Tongue (tissue), 2 donors: ENCODE data around the gene ARHGAP24. TPM values are rescaled to one million over a fixed set of nuclear protein-coding genes. Genes with fewer than 3 reads are reported as not detected.
"Not testable (repeated sequence)": the region's sequence is repeated elsewhere in the genome, so short reads cannot be mapped to it uniquely, and the experiment has no call there.

ENCODE experiments used
- DNase-seq: peaks from one replicate; pipeline ENCODE4 v3.0.0-alpha.2; 2015
- total RNA-seq: library from RNA; depleted of rRNA; stranded (reverse); fragments of >200 nt; gene quantifications from one replicate; pipeline ENCODE4 v1.2.3, GENCODE V29; 2014

Gene ARHGAP24
- total RNA-seq, 1 donor from 2014 or later: 112 TPM

DNA sequence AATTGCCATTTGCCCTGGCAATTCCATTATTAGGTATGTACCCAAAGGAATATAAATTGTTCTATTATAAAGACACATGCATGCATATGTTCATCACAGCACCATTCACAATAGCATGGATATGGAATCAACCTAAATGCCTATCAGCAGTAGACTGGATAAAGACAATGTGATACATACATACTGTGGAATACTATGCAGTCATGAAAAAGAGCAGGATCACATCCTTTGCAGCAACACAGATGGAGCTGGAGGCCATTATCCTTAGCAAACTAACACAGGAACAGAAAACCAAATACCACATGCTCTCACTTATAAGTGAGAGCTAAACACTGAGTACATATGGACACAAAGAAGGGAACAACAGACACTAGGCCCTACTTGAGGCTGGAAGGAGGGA is 345.2 kb downstream of the ARHGAP24 start:
- DNase-seq: not testable (repeated sequence)

DNA sequence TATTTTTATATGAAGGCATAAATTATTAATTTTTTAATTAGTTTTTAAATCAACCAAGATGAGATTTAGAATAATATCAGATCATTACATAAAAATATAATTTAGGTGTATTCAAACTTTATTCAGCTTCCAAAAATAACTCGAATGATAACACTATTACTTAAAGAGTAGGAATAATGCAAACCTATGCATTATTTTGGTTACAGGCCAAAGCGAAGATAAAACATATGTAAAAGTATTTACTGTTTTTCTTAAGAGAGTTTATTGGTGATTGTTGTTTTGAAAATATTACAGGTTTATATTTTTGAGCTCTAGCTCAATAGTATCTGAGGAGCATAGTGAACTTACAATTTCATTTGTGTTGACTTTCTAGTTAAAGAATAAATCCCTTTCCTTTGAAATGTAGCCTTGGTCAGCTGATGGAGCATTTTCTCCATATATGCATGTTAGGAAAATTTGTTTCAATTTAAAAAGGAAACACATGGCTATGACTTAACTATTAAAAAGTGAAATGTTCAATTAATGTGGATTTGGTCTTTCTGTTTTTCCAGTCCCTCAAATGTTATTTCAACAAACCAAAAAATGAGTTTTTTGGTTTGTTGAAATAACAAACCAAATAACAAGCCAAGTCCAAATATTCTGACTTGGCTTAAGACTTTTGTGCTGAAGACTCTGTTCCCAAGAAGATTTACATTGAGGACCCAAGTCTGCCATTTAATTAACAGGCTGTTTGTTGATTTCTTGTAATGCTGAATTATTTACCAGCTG is 346.9 kb downstream of the ARHGAP24 start:
- DNase-seq: no peak

DNA sequence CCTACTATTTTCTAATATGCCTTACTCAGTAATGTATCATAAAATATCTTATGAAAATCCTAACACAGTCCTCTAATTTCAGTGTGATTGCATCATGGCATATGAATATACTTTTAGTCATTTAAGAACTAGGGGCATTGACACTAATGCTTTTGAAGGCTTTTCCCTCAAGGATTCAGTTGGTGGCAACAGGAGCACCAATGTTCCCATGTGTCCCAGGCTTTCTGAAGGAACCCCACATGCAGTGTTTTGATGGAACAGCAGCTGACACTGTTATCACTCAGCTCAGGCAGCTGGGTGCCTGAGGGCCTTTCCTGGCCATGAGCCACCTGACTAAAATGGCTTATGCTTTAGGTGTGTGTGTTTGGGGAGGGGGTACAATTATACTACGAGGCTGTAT is 348.3 kb downstream of the ARHGAP24 start:
- DNase-seq: peak; percentile 76

DNA sequence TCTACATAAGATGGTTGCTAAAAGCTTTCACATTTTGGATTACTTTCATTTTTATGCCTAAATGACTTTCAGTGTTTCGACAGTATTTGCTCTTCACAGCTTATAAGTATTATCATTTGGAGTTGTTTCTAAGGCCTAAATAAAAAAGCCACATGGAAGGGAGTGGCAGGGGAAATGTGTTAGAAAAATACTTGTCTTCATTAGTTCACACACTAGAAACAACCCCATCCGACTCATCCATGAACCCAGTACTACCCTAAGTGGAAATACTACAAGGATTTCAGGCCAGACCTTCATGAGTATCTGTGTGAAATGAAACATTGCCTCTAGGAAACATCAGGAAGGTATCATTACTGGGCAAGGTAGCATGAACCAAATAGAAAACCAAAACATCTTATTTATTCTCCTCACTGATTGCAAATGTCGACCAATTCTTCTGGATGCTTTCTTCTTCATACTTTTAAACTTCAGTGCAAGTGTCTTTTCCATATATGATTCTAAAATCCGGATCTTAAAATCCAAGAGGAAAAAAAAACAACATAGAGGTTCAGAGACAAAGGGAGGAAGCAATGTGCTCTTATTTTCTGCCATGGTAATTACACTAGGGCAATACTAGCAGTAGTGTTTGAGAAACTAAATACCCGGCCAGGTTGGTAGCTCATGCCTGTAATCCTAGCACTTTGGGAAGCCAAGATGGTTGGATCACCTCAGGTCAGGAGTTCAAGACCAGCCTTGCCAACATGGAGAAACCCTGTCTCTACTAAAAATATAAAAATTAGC is 349.4 kb downstream of the ARHGAP24 start:
- DNase-seq: no peak

DNA sequence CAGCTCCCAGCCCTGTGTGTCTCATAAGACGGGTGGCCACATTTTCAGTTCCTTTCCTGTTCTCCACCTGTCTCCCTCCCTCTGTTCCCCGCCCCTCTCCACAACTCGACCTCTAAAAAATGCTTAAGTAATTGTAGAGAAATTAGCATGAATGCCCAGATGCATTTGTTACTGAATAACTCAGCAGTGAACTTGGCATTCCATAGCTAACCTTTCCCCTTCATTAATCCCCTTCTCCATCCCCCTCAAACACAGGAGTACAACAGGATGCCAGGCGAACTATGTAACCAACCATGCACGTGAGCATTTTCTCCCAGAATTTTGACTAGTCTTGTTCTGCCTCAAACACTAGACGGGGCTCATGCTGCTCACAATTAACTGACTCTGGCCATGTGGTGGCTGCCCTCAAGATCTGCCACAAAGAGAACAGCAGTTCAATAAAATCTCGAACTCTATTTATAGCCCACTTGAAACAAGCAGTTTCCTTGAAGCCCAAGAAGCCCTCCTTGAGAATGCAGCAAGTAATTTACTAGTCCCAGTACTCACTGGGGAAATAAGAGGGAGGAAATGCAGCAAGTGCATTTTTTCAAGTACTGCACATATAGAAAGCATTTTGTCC is 351.2 kb downstream of the ARHGAP24 start:
- DNase-seq: peak; percentile 80

DNA sequence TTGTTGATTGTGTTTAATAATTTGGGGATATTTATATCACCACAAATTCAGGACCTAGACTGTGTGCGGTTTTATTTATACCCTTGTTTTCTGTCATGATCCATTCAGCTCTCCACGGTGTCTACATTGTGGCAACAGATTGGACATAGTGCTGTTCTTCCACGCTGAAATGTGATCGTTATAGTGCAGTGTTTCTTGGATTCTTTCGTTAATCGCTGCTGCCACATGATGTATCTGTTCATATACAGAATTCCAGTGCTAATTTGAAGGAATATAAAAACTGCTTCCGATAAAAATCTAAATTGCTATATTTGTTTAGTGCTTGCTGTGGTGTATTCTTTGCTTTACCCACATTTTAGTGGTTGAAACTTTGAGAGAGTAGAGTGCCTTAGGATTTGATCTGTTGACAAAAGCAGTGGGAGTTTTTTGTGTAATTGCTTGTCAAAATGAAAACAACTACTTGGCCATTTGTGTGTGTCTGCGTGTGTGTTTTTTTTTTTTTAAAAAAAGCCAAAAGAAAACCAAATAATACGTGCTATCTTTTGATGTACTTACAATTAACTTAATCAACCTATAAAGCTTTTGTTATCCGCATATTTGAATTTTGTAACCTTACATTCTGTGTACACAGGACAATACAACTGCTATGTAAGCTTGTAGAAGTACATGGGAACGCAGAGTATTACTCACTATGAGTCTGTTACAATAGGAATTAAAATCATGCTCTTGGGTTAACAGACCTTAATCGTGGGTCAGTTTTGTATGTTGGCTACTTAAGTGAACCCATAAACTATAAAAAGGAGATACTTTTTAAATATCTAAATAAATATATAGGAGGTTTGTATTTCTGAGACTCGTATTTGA is 353.3 kb downstream of the ARHGAP24 start:
- DNase-seq: peak; percentile 82

DNA sequence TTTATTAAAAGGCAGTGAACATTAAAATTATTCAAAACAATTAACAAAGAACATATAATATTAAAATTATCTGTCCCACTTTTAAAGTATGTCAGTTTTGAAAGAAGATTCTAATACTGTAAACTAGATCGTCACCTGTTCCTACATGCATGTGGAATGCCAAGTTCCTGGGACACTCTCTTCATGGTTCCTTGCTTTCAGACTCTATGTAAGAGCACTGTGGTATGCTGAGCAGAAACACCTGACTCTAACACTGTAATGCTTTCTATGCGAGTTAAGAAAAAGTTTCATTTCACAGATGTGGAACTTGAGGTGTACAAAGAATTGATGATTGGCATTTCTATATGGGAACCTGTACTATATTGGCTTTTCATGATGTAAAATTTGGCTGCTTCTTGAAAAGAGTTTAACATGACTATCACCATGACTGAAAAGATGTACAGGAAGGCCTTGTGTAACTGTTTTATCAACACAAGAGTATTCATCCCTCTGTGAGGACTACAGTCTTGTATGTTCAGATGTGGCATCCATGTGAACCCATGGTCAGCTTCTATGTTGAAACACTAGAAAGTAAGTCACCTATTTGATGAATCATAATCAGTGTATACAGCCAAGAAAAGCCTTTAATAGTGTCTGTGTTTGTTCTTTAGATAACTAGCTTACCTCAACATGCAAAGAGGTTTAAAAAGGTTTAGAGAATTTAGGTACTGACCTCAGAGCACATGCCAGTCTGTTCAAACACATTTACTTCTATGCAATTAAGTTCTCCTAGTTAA is 354.5 kb downstream of the ARHGAP24 start:
- DNase-seq: peak; percentile 55

DNA sequence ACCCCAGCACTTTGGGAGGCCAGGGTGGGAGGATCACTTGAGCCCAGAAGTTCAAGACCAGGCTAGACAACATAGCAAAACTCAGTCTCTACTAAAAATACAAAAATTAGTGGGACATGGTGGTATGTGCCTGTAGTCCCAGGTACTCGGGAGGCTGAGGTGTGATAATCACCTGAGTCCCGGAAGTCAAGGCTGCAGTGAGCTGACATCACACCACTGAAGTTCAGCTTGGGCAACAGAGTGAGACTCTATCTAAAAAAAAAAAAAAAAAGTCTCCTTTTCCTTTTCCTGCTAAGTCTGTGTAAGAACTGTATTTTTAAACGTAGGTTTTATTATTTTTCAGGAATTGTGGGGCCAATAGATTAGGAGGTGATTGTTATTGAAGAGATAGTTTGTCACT is 356.7 kb downstream of the ARHGAP24 start:
- no peak for DNase-seq

DNA sequence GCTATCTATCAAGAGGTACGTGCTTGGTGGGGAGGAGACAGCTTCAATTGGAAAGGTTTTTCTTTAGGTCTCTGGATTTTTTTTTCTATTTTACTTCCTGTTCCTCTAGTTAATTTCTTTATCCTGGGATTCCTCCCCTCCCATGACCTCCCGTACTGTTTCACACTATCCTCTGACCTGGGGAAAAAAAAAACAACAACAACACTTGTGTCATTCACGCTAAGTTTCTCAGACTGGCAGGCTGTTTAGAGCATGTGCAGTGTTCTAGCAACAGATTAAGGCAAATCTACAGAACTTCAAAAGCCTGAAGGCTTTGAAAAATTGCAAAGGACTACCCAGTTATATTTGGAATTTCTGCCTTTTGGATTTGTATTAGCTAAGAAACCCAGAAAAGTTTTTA is 358.4 kb downstream of the ARHGAP24 start:
- no peak for DNase-seq

DNA sequence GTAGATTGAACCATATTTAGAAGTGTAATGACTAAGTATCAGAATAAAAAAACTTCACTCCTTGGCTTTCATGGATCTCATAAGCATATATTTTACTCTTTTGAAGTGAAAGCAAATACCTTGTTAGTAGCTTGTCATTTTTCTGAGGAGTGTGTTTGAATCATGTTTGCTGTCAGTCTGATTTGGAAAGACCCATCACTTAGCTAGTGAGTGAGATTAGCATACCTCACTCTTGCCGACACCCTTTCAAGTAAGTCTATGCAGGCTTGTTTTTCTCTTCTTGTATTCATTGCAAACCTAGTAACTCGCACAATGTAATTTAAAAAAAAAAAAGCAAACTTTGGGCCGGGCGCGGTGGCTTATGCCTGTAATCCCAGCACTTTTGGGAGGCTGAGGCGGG is 360.0 kb downstream of the ARHGAP24 start:
- no peak for DNase-seq

DNA sequence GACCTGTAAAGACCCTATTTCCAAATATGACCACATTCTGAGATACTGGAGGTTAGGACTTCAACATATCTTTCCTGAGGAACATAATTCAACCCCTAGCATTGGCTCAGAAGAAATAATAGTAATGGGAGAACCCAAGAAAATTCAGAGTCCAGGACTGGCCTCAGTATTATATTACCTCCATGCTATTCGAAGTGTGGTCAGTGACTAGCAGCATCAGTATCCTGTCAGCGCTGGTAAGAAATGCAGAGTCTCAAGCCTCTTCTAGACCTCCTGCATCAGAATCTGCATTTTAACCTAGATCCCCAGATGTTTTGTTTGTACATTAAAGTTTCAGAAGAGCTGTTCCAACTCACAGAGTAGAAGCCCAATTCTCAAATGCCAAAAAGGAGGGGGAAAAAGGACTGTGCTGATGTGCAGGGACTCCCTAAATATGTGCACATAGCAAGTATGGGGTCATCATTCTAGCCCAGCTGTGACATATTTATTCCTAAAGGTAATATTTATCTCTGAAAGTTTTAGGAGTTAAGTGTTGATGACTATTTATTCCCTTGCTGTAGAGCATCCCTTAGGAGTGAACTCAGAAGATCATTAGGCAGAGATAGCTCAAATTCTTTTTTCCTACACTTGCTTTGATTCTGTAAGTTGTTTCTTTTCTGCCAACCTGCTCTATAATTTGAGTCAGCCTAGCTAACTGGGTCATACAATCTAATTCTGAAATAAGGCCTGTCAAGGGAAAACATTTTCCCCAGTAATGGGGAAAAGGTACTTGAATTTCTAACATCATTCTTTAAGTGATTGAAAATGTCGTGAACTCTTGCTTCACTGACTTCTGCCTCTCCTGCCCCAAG is 361.9 kb downstream of the ARHGAP24 start:
- no peak for DNase-seq

DNA sequence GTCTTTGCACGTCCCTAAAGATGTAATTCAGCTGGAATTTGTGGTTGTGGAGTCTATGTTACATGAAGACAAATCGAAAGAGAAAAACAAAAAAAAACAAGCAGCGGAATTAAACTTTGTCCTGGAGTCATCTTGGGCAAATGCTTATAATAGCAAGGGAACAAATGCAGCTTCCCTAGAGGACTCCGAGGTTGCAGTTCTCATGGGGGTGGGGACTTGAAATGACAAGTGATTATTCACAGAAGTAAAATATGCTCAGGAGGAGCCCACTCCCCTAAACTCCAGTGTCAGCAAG is 362.4 kb downstream of the ARHGAP24 start:
- DNase-seq: no peak

DNA sequence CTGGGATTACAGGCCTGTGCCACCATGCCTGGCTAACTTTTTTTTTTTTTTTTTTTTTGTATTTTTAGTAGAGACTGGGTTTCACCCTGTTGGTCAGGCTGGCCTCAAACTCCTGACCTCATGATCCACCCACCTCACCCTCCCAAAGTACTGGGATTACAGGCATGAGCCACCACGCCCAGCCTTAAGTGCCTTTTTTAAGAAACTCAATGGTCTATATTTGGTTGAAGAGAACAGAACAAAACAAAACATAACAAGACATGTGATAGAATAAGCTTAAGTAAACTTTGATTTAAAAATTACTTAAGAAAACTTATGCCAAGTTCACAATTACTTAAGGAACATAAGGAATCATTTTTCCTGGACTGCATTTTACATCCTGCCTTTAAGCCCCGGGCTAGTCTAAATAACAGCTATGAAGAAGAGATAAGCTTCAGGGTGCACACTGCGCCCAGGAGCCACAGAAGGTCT is 365.1 kb downstream of the ARHGAP24 start:
- not testable (repeated sequence) for DNase-seq

DNA sequence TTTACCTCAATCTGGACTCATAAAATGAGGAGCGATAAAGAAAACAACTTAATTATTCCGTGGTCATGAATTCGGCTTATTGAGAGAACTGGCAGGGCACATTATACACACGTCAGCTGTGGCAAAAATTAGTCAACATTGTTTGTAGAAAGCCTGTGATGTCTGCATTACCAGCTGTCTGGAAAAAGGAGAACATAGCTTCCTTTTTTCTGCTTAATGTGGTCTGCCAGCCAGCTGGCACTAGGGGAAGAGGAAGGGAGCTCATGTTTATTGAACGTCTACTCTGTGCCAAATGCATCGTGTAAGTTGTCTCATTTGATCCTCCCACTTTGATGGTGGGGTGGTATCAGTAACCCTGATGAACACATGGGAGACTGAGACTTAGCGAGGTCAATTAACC is 367.6 kb downstream of the ARHGAP24 start:
- DNase-seq: peak; percentile 94

DNA sequence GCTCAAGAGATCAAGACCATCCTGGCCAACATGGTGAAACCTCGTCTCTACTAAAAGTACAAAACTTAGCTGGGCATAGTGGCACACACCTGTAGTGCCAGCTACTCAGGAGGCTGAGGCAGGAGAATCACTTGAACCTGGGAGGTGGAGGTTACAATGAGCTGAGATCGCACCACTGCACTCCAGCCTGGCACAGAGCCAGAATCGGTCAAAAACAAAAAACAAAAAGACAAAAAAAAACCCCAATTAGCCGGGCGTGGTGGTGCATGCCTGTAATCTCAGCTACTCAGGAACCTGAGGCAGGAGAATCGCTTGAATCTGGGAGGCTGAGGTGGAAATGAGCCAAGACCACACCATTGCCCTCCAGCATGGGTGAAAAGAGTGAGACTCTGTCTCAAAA is 378.8 kb downstream of the ARHGAP24 start:
- not testable (repeated sequence) for DNase-seq

DNA sequence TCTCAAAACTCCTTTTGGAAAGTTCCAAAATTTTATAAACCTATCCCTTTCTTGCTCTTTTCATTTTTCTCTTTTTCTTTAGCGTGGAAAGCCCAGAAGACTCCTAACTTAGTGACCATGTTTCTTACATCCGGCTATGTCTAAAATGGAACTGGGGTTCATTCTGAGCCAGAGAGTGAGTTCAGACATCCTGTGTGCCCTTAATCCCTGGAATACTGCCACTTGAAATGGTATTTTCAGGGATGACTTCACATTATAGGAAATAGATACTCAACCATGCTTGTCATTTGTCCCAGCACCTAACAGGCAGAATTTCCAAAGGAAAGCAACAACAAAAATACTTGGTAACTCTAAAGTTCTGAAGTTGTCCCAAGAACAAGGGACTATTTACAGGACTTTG is 379.6 kb downstream of the ARHGAP24 start:
- peak; percentile 63 for DNase-seq

DNA sequence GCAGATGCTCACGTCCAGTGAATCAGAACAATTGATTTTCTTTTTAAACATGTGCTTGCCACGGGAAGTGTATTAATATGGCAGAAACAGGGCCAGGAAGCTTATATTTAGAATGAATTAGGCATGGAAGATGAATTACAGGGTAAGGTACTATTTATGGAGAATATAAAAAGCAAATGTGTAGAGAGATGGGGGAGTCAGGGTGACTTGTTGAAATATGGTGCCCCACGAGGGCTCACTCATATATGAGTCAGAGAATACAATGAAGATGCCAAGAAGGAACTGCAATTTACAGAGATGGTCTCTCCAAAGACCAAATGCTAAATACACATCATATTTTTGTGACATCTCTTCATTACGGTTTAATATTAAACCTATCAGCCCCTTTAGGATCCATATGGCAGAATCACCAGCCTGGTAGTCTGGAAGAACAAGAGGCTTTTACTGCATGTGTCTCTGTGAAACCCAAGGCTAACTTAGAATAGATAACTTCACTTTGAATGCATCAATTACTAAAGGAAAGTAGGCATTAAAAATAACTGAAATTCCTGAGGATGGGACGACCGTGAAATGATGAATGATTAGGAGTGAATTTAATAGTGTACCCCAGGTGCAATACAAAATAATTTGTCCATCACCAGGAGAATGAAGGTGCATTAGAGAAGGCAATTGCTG is 385.3 kb downstream of the ARHGAP24 start:
- DNase-seq: peak; percentile 23

DNA sequence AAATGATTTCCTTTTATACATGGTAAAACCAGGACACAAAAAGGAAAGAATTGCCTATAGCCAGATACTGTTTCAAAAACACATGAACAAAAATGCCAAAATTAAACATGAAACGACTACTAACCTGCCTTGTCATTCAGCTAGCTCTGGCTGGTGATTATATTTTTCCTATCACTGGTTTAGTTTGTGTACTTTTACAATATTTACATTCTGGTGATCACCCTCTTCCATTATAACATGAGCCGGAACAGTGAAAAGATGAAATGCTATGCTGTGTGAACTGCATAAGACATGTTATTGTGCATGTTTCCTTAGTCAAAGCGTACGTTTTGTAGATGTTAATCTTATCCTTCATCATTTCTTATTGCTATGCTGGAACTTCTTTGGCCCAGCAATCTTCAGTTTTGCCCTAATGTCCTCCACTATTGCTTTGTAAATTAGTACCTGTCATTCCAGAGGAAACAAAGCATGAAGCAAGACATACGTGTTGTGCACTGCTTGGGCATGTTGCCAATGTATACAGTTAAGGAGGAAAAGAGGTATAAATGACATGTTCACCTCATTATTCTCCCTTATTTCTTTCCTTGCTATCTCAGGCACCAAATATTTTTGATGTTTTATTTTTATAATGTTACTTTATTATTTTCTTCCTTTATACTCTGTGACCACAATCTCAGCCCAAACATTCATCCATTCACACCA is 386.3 kb downstream of the ARHGAP24 start:
- DNase-seq: peak; percentile 56

DNA sequence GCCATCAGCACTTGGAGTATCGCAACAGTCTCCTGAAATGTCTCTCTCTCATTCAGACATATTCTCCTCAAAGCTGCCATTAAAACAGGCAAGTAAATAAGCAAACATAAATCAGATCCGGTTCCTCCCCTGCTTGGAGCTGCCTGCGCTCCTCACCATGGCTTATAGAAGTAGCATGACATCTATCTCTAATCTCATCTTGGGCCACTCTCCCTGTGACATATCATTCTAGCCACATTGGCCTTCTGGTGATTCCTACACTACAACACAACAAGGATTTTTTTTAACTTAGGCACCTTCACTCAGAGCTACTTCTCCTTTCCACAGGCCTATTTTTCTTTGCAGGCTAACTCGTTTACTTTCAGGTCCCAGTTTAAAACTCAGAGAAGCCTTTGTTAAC is 387.9 kb downstream of the ARHGAP24 start:
- no peak for DNase-seq
